Mesothelial cell of epicardium (in vitro differentiated cells): ENCODE measurements around the gene IQCF6. TPM values are rescaled to one million over a fixed set of nuclear protein-coding genes. Genes with fewer than 3 reads are reported as not detected.
"Not testable (repeated sequence)": the region's sequence is repeated elsewhere in the genome, so short reads cannot be mapped to it uniquely, and the experiment has no call there.

Experiments
- DNase-seq, 2 experiments: peaks; one replicate each; pipeline ENCODE4 v3.0.0; 2021; ENCODE audit warnings: low spot score in 2 of 2; ENCODE audit not compliant: unreplicated experiment in 2 of 2
- H3K27ac Mint-ChIP-seq: 2 replicates; pipeline ENCODE4 v1.8.0; 2021; ENCODE audit warnings: mixed read lengths
- H3K27me3 Mint-ChIP-seq: 2 replicates; pipeline ENCODE4 v1.8.0; 2021; ENCODE audit warnings: low read depth, mixed read lengths
- H3K36me3 Mint-ChIP-seq: 2 replicates; pipeline ENCODE4 v1.8.0; 2021; ENCODE audit warnings: mixed read lengths
- H3K4me1 Mint-ChIP-seq: 2 replicates; pipeline ENCODE4 v1.8.0; 2021; ENCODE audit warnings: mixed read lengths
- H3K4me3 Mint-ChIP-seq: 2 replicates; pipeline ENCODE4 v1.8.0; 2021; ENCODE audit warnings: mild to moderate bottlenecking, moderate library complexity, mixed read lengths
- H3K9me3 Mint-ChIP-seq: 2 replicates; pipeline ENCODE4 v1.8.0; 2021; ENCODE audit warnings: mixed read lengths
- total RNA-seq: library from RNA; stranded (reverse); gene quantifications from 3 replicates; pipeline ENCODE4 v1.2.1, GENCODE V29; 2021
- TF ChIP-seq, protein P1 (sequence below): fragments of 200-600 bp; sonication (generic); IDR thresholded peaks from one replicate; pipeline ENCODE4 v1.5.0; 2021; ENCODE audit warnings: antibody characterized with exemption; ENCODE audit not compliant: unreplicated experiment

The IQCF6 gene
- total RNA-seq, 1 donor from 2014 or later = not detected

DNA sequence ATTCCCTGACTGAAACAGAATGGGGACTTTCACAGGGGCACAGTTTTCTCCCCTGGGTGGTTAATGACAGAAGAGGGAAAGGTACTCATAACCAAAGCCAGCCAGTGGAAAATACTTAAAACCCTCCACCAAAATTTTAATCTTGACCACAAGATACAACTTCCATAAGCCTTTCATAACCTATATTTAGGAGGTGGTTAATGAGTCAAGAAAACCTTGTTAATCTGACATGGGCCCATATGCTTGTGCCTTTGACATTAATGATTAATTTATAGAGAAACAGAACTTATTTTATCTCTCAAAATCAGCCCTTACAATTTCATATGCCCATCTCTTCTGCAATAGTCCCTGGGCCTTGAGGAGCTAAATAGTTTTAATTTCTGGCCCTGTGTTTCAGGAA lies 31.2 kb downstream of the IQCF6 start:
- no peaks in the 10 kb centered on the region for H3K4me1 Mint-ChIP-seq
- peaks cover 11% of the 10 kb centered on the region for H3K27me3 Mint-ChIP-seq
- no peak overlapping the region for H3K27ac Mint-ChIP-seq
- no peak overlapping the region for H3K4me3 Mint-ChIP-seq
- TF ChIP-seq, protein P1, sequence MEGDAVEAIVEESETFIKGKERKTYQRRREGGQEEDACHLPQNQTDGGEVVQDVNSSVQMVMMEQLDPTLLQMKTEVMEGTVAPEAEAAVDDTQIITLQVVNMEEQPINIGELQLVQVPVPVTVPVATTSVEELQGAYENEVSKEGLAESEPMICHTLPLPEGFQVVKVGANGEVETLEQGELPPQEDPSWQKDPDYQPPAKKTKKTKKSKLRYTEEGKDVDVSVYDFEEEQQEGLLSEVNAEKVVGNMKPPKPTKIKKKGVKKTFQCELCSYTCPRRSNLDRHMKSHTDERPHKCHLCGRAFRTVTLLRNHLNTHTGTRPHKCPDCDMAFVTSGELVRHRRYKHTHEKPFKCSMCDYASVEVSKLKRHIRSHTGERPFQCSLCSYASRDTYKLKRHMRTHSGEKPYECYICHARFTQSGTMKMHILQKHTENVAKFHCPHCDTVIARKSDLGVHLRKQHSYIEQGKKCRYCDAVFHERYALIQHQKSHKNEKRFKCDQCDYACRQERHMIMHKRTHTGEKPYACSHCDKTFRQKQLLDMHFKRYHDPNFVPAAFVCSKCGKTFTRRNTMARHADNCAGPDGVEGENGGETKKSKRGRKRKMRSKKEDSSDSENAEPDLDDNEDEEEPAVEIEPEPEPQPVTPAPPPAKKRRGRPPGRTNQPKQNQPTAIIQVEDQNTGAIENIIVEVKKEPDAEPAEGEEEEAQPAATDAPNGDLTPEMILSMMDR = no peak
- H3K9me3 Mint-ChIP-seq = peaks cover 15% of the 10 kb centered on the region
- H3K36me3 Mint-ChIP-seq = no peaks in the 10 kb centered on the region
- DNase-seq = no peak

DNA sequence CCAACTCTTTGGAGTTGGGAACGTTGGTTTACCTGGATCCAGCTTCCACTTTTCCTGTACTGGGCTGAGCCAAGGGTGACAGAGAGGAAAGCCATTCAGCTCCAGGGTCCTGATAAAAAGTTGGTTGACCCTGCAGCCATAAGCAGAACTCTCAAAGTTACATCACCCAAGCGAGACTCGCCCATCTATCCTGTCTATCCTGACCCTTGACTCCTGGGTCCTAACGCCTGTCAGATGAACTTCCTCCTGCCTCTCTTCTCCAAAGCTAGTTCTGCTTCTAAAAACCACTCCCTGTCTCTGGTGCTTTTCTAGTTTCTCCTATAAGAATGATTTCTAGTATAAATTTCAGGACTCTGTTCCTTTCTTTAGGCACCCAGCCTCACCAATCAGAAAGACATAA lies 36.1 kb downstream of the IQCF6 start:
- not testable (repeated sequence) for H3K27ac Mint-ChIP-seq, H3K4me1 Mint-ChIP-seq, H3K9me3 Mint-ChIP-seq, H3K36me3 Mint-ChIP-seq, DNase-seq, H3K4me3 Mint-ChIP-seq
- H3K27me3 Mint-ChIP-seq = peaks cover 41% of the 10 kb centered on the region

DNA sequence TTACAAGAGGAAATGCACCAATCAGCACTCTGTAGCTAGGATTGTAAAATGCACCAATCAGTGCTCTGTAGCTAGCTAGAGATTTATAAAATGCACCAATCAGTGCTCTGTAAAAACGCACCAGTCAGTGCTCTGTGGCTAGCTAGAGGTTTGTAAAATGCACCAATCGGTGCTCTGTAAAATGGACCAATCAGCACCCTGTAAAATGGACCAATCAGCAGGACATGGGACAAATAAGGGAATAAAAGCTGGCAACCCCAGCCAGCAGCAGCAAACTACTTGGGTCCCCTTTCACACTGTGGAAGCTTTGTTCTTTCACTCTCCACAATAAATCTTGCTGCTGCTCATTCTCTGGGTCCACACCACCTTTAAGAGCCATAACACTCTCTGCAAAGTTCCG lies 36.7 kb downstream of the IQCF6 start:
- not testable (repeated sequence) for H3K4me3 Mint-ChIP-seq, H3K36me3 Mint-ChIP-seq, H3K27ac Mint-ChIP-seq, DNase-seq, H3K4me1 Mint-ChIP-seq, H3K9me3 Mint-ChIP-seq
- H3K27me3 Mint-ChIP-seq = peaks cover 47% of the 10 kb centered on the region

DNA sequence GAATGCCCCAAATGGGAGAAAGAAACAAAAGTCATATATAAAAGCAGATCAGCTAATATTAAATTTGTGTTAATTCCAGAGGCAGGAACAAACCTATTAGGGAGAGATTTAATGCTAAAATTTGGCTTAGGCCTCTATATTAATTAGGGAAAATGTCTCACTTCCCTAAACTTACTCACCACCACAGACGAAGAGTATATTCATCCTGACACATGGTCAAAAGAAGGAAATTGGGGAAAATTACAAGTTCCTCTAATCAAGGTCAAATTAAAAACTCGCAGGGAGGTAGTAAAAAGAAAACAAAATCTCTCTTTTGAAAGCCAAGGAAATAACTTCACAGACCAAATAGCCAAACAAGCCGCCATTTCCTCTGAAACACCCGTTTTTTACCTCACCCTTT lies 39.9 kb downstream of the IQCF6 start:
- peaks cover 50% of the 10 kb centered on the region for H3K27me3 Mint-ChIP-seq
- H3K9me3 Mint-ChIP-seq = peaks cover 9% of the 10 kb centered on the region
- DNase-seq = no peak
- H3K27ac Mint-ChIP-seq = no peak overlapping the region
- no peak overlapping the region for H3K4me3 Mint-ChIP-seq
- H3K4me1 Mint-ChIP-seq = no peaks in the 10 kb centered on the region
- H3K36me3 Mint-ChIP-seq = no peaks in the 10 kb centered on the region
- TF ChIP-seq, protein P1 = no peak

DNA sequence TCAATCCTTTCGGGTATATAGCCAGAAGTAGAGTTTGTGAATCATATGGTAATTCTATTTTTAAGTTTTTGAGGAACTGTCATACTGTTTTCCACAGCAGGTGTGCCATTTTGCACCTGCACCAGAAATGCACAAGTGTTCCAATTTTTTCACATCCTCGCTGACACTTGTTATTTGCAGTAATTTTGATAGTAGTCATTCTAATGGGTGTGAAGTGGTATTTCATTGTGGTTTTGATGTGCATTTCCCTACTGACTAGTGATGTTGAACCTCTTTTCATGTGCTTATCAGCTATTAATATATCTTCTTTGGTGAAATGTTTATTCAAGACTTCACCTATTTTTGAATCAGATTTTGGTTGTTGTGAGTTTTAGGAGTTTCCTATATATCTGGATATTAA lies 43.1 kb downstream of the IQCF6 start:
- TF ChIP-seq, protein P1 = no peak
- no peaks in the 10 kb centered on the region for H3K4me1 Mint-ChIP-seq
- no peak overlapping the region for H3K4me3 Mint-ChIP-seq
- H3K36me3 Mint-ChIP-seq = no peaks in the 10 kb centered on the region
- no peak overlapping the region for H3K27ac Mint-ChIP-seq
- no peaks in the 10 kb centered on the region for H3K9me3 Mint-ChIP-seq
- peaks cover 40% of the 10 kb centered on the region for H3K27me3 Mint-ChIP-seq
- no peak for DNase-seq

DNA sequence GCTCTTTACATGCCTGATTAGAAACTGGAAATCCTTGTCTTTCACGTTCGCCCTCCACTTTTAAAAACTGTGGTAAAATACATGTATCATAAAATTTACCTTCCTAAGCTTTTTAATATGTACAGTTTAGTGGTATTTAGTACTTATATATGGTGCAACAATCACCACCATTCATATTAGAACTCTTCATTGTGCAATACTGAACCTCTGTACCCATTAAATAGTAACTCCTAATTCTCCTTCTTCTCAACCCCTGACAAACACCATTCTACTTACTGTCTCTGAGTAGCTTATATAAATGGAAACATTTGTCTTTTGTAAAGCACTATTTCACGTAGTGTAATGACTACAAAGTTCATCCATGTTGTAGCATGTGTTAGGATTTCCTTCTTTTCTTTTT lies 44.0 kb downstream of the IQCF6 start:
- TF ChIP-seq, protein P1 = no peak
- H3K27ac Mint-ChIP-seq = no peak overlapping the region
- H3K4me1 Mint-ChIP-seq = no peaks in the 10 kb centered on the region
- H3K27me3 Mint-ChIP-seq = peaks cover 36% of the 10 kb centered on the region
- H3K9me3 Mint-ChIP-seq = no peaks in the 10 kb centered on the region
- no peaks in the 10 kb centered on the region for H3K36me3 Mint-ChIP-seq
- H3K4me3 Mint-ChIP-seq = no peak overlapping the region
- DNase-seq = no peak

DNA sequence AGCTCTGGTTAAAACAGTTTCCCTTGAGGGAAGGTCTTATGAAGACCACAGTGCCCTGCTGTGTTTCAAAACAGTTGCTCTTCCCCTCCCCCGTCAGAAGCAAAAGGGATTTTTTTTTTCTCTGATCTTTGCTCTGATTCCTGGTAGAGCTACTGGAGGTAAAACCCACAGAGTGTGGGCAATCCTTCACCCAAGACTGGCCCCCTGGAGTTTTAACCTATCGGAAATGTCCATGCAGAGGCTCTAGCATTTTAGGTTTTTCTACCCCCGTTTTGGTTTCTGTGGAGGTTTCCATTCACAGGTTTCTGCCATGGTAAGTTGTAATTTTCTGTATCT lies 44.5 kb downstream of the IQCF6 start:
- peaks cover 35% of the 10 kb centered on the region for H3K27me3 Mint-ChIP-seq
- DNase-seq = no peak
- no peaks in the 10 kb centered on the region for H3K36me3 Mint-ChIP-seq
- H3K4me3 Mint-ChIP-seq = no peak overlapping the region
- no peaks in the 10 kb centered on the region for H3K4me1 Mint-ChIP-seq
- TF ChIP-seq, protein P1 = no peak
- H3K27ac Mint-ChIP-seq = no peak overlapping the region
- H3K9me3 Mint-ChIP-seq = no peaks in the 10 kb centered on the region
